ENCODE data around the gene TMC1.

The TMC1 gene

DNA sequence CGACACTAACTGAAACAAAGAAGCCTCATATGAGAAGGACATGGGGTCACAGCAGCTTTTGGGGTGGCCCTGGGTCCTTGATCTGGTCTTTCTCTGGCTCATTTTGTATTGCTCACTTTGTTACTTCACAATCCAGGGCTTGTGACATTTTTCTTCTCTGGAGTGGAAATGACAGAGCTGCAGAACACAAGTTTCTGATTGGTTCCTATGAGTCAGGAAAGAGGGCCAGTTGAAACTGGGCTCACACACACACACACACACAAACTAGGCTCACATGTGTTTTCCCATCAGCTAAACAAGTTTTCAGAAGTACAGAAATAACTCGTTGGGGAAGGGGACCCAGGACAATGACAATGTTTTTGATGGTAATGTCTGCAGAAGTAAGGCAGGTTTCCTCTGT, 54.3 kb downstream of the TMC1 start:
- DNase-seq (ENCODE audit: low read depth): no peak

DNA sequence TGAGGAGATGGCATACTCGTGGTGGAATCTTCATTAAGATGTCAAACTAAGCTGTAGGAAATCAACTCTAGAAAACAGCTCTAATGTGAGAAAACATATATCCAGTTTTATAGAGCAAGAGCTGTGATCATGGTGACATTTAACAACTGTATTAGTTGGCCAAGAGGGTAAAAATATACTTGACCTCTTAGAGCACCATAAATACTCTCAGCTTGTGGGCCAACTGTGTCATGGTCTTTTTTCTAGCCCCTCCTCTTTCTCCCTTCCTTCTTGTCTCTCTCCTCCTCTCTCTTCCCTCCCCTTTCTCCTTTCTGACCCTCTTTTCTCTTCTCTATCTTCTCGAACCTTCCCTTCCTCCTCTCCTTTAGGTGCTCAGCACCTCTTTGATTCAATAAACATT, 54.7 kb downstream of the TMC1 start:
- no peak for DNase-seq (ENCODE audit: low read depth)

DNA sequence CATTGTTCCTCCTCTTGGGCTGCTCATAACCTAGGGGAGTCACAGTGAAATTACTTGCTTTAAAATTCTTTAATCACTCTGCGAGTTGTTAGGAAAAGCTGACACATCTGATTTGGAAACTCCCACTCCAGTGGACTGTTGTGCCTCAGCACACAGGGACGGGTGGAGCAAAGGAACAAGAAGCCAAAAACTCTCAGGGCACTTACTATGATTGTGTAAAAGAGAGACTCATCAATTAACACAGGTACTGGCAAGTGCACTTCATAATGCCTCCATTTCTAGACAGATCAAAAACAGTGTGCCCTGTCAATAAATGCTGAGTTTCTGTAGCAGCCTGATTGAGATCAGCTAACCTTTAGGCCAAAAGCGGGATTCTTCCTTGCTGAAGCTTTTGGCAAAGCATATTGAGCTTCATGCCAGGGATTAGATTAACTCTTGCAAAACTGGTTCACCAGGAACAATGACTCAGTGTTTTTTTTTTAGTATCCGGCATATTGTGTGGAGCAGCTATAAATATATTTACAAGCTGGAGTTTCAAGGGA, 55.9 kb downstream of the TMC1 start:
- DNase-seq (ENCODE audit: low read depth): no peak

DNA sequence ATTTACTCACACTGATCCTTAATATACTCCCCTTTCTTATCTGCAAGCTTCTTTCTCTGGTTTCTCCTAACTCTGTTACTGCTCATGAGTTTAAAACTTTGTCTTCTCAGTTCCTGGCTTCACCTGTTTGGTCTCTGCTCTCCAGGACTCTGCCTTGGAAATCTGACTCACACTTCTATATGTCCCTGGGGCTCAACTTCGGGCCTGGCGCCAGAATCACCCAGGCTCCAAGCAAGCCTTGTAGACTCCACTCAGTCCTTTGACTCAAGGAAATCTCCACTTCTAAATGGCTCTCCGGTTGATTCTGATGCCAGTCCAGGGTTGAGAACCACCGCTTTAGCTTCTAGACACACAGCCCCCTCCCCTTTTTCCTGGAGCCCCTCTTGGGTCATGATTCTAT, 57.8 kb downstream of the TMC1 start:
- DNase-seq (ENCODE audit: low read depth): no peak

DNA sequence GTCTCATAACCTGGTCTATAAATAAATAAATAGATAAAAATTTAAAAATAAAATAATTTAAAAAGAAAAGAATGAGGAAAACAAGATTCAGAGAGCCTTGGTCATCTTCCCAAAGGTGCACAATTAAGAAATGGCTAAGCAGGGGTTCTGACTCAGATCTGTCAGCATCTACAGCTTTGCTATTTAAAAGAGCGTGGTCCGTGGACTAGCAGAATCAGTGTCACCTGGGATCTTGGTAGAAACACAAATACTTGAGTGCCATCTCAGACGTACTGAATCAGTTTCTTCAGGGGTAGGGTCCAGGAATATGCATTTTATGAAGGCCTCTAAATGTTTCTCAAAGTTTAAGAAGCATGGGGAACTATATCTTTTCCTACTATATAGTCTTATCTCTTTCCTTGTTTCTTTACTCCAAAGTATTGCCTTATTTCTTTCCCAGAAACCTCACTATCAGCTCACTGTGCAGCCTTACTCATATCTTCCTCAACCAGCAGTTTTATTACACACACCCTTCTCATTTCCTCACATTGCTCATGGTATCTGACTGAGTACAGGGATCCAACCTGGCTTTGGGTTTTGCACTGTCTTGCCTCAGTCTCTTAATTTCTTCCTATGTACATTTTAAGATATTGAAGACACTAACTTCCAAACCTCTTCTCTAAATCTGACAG, 58.6 kb downstream of the TMC1 start:
- no peak for DNase-seq (ENCODE audit: low read depth)

DNA sequence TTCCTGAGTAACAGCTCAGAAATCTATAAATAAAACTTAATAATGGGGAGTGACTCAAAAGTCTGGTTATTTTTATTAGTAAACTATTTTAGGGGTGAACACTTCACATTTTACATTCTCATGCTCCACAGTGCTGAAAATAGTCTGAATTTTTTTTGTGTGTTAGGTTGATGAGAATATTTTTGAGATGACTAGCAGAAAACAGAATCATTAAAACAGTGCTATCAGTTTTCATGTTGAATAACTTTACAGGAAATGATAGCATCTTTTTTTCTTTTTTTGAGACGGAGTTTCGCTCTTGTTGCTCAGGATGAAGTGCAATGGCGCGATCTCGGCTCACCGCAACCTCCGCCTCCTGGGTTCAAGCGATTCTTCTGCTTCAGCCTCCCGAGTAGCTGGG, 60.3 kb downstream of the TMC1 start:
- no peak for DNase-seq (ENCODE audit: low read depth)

DNA sequence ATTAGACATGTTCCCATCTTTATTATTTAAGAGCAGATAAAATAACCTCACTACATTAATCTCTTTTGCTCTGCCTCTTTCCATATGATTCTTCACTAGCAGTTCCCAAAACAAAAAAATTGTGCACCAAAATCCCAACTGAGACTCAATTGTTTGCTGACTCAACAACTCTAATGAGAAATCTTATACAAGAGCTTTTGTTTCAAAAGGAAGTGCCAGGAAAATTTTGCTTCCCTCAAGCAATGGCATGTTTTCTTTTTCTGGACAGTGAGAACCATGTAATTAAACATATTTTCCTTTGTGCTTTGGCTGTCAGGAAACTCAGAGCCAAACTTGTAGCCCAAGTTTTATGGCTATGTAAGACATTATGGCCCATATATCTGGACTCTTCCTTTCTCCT, 62.0 kb downstream of the TMC1 start:
- DNase-seq (ENCODE audit: low read depth): no peak

DNA sequence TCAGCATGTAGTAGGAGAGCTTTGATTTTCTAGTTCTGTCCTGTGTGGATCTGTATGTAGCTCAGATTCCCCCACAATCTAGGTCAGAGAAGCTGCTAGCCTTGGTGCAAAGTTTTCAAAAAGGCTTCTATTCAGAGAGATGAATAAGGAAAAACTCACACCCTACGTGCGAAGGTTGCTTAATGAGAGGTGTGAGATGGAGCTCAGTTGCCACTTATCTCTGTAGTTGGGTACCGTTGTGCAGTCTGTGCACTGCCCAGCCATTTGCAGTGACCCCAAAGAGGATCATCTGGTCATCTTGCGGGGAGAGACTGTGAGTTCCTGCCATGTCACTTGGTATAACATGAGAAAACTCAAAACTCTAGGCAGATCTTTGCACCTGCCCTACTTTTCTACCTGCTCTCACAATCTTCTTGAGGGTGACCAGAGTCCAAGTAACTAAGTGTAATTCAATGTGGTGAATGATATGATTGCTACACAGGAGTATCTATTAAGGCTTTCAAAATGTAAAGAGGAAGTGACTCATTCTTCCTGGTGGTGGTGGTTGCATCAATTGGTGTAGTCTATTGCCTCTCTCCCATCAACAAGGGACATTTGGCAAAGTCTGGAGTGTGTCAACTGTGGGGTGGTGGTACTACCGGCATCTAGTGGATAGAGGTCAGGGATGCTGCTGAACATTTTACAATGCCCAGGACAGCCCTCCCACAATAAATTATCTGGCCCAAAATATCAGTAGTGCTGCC, 65.2 kb downstream of the TMC1 start:
- DNase-seq (ENCODE audit: low read depth): peak; percentile 7

DNA sequence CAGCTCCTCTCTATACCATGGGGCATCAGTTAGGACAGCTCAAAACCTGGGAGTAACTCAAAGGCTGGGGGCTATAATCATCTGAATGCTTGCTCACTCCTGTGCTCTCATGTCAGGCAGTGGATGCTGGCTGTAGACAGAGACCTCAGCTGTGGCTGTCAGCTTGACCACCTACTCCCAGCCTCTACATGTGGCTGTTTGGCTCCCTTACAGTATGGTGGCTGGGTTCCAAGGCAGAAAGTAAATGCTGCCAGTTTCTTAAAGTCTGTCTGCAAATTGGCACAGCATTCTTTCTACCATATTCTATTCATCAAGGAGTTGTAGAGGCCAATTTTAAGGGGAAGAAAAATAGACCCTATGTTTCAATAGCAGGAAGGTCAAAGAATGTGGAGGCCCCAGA, 66.9 kb downstream of the TMC1 start:
- DNase-seq (ENCODE audit: low read depth): no peak

DNA sequence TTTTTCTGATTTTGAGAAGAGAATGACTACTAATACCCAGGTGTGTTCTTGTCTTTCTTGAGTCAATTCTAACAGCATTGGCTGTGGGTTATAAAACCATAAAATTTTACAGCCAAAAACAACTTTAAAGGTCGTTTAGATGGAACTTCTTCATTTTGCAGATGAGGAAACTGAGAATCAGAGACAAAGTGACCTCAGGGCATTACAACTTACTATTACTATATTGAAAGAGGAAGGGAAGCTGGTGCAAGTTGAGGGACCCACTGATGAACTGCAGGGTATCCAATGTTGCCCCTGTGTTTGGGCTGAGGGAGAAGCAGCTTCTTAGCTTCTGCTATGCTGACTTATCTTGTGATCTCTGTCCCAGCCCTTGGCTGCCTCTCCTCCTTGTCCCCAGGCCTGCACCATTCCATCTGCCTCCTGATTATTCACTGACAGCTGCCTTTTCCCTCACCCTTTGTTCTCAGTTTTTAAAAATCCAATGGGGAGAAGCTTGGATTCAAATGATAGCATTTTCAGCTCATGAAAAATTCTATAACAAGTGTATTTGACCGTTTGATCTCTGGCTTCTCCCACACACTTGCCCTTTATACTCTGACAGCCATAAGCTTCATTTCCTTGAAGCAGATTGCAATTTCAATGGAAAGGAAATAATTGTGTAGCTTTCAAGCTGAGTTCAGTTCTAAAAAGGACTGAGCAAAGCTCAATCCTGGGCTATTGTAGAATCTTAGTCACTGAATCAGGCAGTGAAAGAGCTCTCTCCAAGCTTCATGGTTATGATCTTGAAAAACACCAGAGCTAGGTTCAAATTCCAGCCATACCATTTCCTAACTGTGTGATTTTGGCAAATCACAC, 68.5 kb downstream of the TMC1 start:
- DNase-seq (ENCODE audit: low read depth): no peak

DNA sequence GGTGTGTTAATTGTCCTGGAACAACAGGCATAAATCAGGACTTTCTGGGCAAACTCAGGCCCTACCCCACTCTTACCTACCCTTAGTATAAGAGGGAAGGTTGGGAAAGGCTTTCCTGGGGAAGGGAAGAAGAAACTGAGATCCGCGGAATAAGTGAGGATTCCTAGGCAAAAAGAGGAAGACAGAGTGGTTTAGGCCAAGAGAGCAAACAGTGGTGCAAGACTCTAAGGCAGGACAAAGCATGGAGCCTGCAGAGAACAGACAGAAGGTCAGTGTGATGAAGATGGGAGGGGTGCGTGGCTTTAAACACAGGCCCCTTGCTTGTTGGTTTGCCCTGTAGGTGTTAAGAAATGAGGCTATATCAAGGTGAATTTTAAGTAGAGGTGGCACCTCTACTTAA, 69.4 kb downstream of the TMC1 start:
- no peak for DNase-seq (ENCODE audit: low read depth)

DNA sequence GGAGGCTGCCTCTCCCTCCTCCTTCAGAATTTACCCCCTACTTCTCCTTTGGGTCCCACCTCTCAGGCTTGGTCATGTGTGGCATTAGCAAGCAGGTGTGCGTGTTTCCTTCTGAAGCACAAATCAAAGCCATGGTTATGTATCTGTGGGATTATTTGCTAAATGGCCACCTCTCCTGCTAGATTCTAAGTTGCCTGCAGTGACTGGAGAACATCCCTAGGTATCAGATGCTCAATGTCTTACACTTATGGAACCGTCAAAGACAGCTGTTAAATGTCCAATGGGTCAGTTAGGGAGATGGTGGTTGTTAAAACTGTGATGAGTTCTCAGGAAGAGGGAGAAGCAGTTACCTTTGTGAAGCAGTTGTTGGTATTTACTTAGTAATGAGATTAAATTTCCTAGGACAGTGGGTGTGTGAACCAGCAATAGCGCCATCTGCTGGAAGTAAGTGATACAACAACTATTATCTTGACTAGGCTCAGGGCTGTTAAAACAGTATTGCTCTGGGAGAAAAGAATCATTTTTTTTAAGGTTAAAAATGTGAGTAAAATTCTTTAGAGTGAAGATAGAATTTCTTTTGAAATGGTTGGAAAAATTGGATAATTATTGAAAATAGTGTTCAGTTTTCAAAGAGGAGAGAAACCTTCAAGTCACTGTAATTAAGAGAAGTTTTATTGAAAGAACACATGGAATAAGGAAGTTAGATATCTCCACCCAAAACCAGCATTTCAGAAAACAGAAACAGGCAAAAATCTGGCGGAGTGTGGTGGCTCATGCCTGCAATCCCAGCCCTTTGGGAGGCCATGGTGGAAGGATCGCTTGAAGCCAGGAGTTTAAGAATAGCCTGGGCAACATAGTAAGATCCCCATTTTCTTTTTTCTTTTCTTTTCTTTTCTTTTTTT, 71.3 kb downstream of the TMC1 start:
- peak; percentile 11 for DNase-seq (ENCODE audit: low read depth)

DNA sequence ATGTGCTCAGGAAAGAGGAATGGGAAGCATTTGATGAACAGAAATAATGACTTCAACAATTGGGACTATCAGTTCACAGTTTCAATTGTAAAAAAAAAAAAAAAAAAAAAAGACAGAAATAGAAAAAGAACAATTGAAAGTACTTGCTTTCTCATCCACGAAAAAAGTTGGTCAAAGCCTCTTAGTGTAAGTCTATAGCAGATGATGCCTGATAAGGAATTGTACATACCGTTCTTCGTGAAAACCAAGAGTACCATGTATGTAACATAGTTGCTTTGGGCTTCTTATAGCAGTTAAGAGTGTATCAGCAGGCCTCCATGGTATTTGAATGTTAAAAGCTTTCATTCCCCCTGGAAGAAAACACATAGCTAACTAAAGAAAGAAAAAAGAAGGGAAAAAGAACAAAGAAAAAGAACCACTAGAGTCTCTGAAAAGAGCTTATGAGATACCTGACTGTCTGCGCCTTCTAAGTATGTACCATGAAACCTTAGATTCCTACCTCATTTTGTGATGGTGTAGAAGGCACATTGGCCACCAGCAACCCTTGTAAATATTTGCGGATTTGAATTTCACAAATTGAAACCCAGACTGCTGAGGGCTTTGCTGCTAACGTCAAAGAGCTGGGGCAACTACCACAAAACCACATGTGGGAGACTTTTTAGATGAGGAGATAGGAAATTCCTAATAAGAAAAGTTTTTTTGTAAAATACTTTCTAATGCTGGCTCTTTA, 75.2 kb downstream of the TMC1 start:
- DNase-seq (ENCODE audit: low read depth): no peak

DNA sequence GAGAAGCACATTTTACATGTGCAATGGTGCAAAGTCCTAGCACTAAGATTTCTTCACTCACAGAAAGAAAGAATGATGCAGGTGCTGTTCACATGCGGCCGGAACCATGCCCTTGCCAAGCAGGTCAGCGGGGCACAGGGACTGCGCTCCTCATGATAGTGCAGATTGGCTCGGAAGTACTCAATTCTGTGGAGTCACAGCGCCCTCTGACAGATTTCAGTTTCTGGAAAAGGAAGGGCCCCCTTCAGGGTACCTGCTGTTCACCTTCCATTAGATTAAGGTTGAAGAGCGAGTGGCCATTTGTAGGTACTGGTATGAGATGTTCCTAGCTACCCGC, 75.7 kb downstream of the TMC1 start:
- DNase-seq (ENCODE audit: low read depth): no peak

DNA sequence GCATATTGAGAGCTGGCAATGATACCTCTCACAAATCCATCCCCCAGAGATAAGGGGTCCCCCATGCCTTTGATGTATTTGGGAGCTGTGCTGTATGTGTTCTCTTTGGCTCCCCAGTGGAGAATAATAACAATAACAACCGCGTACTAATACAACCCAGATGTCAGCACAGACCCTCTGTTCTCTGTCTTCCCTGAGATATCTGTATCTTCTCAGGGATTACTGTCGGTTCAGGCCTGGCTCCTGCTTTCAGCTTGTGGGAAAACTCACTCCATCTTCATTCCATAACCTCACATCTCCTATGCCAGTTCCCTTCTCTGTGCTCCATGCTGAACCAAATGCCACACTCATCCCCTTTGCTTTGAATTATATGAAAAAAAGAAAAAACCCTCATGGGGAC, 76.2 kb downstream of the TMC1 start:
- no peak for DNase-seq (ENCODE audit: low read depth)

DNA sequence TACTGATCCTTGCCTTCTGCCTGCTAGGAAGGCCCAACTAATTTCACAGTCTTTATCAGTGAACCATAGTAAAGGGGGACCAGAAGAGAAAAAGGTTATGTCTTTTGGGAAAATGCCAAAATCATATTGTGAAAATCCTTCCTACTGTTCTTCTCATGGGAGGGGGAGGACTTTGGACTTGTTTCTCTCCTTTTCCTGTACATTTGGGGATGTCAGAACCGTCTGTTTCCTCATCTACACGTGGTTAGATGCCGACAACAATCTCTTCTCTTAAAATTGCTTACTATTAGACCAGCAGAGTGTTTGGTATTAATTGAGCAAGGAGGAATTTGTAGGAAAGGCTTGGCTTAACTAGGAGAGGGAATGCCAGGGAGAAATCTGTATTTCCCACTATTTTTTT, 77.2 kb downstream of the TMC1 start:
- DNase-seq (ENCODE audit: low read depth): no peak

DNA sequence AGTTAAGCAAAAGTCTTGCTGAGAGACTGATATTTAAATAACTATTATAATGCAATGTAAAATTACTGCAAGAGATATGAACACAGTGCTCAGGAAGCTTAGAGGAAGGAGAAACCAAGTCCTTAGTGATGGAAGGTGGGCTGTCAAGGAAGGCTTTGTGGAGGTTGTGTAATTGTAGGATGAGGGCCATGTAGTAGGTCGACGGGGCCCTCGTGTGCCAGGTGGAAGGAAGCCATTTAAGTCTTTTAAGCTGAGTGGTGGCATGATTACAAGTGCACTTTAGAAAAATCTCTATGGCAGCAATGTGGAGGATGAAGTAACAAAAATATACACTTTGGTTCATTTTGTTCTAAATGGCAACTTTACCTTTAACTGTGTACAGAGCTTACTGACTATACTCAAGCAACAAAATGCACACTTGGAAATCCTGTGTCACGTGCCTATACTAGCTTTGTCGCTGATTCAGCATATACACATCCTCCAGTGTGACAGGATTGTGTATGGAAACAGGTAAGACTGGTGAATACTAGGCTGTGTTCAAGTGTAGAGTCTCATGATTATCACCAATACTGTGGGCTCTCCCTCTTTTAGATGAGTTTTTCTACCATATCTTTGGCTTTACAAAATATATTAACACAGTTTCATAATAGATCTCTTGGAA, 78.6 kb downstream of the TMC1 start:
- no peak for DNase-seq (ENCODE audit: low read depth)

DNA sequence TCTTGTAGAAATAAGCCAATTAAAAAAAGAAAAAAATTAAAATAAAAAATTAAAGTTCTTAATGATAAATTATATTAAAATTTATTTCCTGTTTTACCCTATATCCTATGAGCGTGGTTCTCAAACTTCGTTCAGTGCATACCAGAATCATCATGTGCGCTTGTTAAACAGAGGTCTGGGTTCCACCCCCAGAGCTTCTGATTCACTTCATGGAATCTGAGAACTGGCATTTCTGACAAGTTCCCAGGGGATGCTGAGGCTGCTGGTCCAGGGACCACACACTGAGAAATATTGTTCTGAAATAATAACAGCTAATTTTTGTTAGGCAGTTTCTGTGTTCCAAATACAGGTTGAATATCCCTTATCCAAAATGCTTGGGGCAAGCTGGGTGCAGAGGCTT, 79.3 kb downstream of the TMC1 start:
- DNase-seq (ENCODE audit: low read depth): no peak

DNA sequence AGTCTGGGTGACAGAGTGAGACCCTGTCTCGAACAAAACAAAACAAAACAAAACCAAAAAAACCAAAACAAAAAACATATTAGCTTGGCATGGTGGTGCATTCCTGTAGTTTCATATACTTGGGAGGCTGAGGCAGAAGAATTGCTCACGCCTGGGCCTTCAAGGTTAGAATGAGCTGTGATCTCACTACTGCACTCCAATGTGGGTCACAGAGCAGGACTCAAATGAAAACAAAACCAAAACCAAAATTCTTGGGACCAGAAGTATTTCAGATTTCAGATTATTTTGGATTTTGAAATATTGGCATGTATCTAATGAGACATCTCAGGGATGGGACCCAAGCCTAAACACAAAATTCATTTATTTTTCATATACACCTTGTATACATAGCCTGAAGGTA, 80.2 kb downstream of the TMC1 start:
- DNase-seq (ENCODE audit: low read depth): no peak

DNA sequence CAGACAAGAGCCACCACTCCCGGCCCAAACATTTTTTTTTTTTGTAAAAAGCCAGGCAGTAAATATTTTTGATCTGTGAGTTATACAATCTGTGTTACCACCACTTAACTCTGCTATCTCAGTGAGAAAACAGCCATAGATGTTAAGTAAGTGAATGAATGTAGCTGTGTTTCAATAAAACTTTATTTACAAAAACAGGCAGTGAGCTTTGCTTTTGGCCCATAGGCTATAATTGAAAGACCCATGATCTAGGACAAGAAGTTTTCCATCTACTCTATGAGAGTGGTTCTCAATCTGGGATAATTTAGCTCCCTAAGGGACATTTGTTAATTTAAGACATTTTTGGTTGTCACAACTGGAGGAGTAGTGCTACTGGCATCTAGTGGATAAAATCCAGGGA, 91.0 kb downstream of the TMC1 start:
- no peak for DNase-seq (ENCODE audit: low read depth)

DNA sequence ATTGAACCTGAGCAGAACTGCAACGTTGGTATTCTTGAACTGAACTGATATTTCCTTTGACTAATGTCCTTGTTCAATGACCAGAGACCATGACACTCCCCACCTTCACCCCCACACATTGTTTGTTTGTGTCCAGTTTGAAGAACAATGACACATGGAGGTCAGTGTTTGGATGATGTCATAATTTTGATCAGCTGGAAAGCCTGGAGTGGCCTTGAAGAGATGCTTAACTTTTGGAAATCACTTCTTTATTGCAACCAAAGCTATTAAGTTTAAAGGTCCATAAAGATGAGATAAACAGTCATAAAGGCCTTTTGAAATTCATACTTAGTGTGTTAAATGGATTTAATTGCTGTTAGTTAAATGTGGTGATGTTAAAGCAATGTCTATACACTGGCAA, 92.7 kb downstream of the TMC1 start:
- no peak for DNase-seq (ENCODE audit: low read depth)
